ENCODE measurements around the gene SLC24A3.

DNA sequence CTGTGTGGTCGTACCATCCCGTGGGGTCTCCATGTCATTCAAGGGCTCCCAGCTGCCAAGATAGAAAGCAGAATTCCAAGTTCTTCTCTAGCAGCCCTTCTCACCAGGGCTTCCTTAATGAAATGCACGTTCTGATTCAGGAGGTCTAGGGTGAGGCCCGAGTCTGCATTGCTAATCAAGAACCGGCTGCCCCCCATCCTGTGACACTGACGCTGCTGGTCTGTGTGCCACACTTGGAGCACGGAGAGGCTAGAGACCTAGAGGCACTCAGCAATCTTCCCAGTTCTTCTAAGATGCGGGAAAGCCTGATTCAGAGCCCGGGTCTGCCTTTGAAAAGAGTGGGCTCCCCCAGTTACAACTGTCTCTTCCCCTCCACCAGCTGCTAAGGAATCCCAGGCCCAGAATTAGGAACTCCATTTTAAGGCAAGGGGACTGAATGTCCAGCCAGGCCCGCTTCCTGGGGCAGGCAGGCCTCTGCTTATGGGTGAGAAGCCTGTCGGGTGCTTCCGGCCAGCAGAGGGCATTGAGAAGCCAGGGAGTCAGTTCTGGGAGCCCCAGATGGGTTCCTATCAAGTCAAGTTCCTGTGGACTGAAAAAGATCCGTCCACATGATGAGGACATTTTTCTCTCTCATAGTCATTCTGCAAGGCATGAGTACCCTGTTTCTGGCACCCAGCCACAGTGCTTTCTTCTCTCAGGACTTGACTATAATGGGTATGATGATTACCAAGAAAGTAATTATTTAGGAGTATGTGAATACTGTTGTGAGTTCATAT lies 475.8 kb downstream of the SLC24A3 start:
- TF ChIP-seq, protein P1, sequence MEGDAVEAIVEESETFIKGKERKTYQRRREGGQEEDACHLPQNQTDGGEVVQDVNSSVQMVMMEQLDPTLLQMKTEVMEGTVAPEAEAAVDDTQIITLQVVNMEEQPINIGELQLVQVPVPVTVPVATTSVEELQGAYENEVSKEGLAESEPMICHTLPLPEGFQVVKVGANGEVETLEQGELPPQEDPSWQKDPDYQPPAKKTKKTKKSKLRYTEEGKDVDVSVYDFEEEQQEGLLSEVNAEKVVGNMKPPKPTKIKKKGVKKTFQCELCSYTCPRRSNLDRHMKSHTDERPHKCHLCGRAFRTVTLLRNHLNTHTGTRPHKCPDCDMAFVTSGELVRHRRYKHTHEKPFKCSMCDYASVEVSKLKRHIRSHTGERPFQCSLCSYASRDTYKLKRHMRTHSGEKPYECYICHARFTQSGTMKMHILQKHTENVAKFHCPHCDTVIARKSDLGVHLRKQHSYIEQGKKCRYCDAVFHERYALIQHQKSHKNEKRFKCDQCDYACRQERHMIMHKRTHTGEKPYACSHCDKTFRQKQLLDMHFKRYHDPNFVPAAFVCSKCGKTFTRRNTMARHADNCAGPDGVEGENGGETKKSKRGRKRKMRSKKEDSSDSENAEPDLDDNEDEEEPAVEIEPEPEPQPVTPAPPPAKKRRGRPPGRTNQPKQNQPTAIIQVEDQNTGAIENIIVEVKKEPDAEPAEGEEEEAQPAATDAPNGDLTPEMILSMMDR (IDR thresholded peaks at IDR 0.05), result peak in 2 of 3 donors; percentile 30 to 58
- TF ChIP-seq POLR2AphosphoS5 (IDR thresholded peaks at IDR 0.05) (no peak), POLR2A (IDR thresholded peaks at IDR 0.05) (no peak)

Measured in breast epithelium (tissue), 3 donors.